Fibroblast of lung (primary cell): ENCODE results near the gene OXCT1.

Source experiments
- EZH2 ChIP-seq: IDR thresholded peaks from 2 replicates; pipeline ENCODE4 v1.5.1; 2012; ENCODE audit warnings: low read length, control low read depth, mild to moderate bottlenecking; ENCODE audit errors: missing control alignments
- TF ChIP-seq, protein P1 (sequence below), 2 donors: IDR thresholded peaks in 1 of 2; conservative IDR thresholded peaks in 1 of 2; 1 replicate in 1 of 2; 2 replicates in 1 of 2; pipeline ENCODE4 v1.5.1; 2011 to 2012; ENCODE audit warnings: low read length in 2 of 2, control low read depth in 1 of 2, inconsistent platforms in 1 of 2, low read depth in 1 of 2, mild to moderate bottlenecking in 1 of 2

- TF ChIP-seq, protein P1, sequence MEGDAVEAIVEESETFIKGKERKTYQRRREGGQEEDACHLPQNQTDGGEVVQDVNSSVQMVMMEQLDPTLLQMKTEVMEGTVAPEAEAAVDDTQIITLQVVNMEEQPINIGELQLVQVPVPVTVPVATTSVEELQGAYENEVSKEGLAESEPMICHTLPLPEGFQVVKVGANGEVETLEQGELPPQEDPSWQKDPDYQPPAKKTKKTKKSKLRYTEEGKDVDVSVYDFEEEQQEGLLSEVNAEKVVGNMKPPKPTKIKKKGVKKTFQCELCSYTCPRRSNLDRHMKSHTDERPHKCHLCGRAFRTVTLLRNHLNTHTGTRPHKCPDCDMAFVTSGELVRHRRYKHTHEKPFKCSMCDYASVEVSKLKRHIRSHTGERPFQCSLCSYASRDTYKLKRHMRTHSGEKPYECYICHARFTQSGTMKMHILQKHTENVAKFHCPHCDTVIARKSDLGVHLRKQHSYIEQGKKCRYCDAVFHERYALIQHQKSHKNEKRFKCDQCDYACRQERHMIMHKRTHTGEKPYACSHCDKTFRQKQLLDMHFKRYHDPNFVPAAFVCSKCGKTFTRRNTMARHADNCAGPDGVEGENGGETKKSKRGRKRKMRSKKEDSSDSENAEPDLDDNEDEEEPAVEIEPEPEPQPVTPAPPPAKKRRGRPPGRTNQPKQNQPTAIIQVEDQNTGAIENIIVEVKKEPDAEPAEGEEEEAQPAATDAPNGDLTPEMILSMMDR (conservative IDR thresholded peaks at IDR 0.05 in 1 of 2, IDR thresholded peaks at IDR 0.05 in 1 of 2; ENCODE audit: low read depth in 1 of 2, low read length in 2 of 2) = no peak
- TF ChIP-seq EZH2 = no peak
Measured at GRCh38 chr5:41748631-41749030, 121.6 kb downstream of the OXCT1 start.
